ENCODE measurements around the gene PPARG.

Gene PPARG

DNA sequence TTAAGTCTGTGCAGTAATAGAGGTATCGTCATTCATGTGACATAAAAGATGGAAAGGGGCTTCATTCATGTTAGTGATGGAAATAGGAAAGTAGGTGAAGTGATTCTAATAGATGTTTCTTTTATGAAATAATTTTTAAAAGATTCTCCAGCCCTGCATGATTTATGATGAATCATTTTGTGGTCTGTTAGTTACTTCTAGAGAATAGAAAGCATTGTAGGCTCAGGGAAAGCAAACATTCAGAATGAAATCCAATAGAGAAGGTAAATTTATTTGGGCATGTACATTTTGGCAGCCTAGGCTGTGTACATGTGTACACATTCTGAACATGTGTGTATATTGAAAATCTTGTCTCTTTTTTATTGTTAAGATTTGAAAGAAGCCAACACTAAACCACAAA lies 23.1 kb downstream of the PPARG start:
- DNase-seq (ENCODE audit: low spot score), result no peak

DNA sequence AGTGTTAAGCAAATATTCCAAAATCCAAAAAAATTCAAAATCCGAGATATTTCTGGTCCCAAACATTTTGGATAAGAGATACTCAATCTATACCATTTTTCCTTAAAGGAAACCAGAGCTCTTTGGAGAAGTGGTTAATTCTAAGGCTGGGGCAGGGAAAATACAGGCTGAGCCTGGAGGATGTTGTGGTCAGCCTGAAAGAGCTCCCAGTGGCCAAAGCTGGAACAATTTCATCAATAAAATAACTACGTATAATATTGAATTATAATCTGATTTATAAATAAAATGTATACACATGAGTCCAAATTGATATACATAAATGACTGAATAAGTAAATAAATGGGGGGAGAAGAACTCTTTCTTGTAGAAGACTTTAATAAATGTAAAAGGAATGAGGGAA lies 24.6 kb downstream of the PPARG start:
- DNase-seq (ENCODE audit: low spot score), result no peak

DNA sequence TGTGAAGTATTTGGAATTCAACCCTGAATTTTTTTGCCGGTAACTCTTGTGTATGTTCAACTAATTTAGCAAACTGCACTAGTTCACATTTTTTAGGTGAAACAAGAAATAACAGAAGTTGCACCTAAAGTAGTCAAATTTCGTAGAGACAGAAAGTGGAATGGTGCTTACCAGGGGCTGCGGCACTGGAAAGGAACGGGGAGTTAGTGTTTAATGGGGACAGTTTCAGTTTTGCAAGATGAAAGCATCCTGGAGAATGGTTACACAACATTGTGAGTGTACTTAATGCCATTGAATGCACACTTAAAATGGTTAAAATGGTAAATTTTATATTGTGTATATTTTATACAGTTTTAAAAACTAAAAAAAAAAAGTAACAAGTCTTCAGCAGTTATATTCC lies 27.4 kb downstream of the PPARG start:
- DNase-seq (ENCODE audit: low spot score), result no peak

GRCh38 chr3:12316729-12317351 lies 28.0 kb downstream of the PPARG start:
- DNase-seq (ENCODE audit: low spot score), result no peak

DNA sequence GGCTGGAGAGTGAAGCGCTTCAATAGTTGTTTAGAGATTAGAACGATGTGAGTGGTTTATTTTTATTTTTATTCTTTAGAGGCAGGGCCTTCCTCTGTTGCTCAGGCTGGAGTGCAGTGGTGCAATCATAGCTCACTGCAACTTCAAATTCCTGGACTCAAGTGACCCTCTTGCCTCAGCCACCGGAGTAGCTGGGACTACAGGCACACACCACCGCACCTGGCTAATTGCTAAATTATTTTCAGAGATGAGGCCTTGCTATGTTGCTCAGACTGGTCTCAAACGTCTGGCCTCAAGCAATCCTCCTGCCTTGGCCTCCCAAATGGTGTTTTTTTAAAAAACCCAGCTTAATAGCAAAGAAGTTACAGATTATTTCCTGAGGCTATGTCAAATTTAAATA lies 29.0 kb downstream of the PPARG start:
- no peak for DNase-seq (ENCODE audit: low spot score)

DNA sequence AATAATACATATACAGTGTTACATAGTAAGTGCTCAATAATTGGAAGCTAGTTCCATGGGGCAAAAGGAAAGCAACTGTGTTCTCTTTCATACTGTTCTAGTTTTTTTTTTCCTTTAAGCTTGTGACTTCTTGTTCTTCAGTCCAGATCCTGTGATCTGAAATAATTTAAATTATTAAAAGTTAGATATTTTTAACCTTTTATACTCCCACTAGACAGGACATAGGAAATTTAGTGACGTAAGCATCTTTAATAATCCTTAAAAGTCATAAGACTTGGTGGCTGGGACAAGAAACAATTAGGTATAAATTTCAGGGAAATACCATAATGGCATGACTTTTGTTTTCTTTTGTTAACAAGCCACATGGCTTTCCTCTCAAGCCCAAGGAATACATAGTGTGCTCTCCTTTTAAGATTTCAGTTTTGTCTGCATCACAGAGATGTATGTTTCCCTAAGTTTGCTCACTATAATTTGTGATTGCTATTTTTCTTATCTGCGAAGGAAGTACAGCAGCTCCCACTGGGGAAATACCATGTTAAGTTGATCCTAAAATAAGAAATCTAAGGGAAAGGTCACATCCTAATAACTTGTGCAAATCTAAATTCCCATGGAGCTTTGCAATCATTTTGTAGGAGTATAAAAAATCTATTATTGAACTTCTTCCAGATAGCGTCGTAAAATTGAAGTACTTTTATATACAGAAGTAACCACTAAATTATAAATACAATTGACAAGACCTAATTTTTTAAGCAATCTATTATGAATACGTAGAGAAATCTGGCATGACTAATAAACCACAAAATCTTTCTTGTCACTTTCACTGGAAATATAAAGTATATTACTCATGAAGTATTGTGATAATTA lies 30.1 kb downstream of the PPARG start:
- DNase-seq (ENCODE audit: low spot score), result no peak

DNA sequence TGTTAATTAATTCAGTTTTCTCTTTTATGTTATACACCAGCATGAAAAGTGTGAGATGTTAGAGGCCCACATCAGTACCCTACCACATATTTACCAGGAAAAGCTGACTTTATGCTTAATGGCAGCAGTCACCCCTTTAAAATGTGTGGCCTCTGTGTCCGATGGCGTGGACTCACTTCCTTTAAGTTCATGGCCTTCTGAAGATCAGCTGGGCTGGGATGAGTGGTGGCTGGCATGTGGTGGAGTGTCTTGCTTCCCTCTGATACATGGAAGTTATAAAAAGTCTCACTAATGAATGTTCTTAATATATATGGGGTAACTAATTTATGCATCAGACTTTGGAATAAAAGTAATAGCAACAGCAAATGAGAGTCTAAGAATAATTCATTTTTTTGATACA lies 32.1 kb downstream of the PPARG start:
- no peak for DNase-seq (ENCODE audit: low spot score)

DNA sequence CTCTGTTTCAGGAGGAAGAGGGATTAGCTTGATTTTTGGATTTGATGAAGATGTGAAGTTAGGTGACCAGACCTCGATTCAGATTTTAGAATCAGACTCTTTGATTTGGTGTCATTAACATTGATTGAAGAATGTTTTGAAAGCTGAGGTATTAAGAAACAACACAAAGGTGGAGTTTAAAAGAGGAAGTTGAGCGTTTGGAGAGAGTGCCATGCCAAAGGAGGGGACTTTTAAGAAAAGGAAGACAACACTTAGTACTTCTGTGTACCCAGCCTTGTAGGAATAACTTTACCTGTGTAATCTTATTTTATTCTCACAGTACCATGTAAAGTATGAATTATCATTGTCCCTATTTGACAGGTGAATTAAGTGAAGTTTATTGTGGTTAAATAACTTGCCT lies 34.4 kb downstream of the PPARG start:
- DNase-seq (ENCODE audit: low spot score), result no peak

GRCh38 chr3:12325586-12326515 lies 37.0 kb downstream of the PPARG start:
- no peak for DNase-seq (ENCODE audit: low spot score)

DNA sequence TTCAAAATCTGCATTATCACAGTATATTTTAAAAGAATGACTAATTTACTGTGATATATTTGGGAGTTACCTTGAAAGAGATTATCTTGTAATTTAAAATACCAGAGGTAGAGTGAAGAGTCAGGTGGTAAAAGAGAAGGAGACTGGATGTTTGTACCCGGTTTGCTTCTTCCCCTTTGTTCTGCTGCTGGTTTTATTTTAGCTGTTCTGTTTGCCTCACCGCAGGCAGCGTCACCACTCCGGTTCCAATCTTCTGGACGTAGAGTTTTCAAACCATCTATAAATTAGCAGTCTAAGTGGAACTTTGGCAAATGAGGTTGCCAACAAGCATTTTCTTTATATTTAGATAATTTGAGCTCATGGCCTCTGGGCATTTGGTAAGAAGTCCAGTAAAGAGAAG lies 38.2 kb downstream of the PPARG start:
- no peak for DNase-seq (ENCODE audit: low spot score)

DNA sequence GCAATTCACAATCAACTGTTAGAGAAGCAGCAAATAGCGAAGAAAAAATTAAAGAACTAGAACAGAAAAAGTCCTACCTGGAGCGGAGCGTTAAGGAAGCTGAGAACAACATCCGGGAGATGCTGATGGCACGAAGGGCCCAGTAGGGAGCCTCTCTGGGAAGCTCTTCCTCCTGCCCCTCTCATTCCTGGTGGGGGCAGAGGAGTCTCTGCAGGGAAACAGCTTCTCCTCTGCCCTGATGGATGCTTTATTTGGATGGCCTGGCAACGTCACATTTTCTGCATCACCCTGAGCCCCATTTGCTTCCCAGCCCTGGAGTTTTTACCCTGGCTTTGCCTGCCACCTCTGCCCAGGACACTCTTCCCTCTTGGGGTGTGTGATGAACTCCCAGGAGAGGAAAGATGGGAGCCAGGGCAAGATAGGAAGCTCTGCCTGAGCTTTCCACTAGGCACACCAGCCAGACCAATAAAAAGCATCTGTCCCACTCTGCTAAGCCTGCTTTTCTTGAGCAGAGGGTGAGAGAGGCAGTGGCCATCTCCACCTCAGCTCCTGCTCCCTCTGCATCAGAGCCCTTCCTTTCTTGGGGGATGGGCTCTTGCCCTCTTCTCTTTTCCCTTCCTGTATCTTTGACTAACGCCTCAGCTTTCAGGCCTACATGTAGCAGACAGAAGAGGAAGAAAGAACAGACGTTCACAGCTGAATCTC lies 39.4 kb downstream of the PPARG start:
- DNase-seq (ENCODE audit: low spot score), result no peak

GRCh38 chr3:12328837-12329462 lies 40.1 kb downstream of the PPARG start:
- no peak for DNase-seq (ENCODE audit: low spot score)

DNA sequence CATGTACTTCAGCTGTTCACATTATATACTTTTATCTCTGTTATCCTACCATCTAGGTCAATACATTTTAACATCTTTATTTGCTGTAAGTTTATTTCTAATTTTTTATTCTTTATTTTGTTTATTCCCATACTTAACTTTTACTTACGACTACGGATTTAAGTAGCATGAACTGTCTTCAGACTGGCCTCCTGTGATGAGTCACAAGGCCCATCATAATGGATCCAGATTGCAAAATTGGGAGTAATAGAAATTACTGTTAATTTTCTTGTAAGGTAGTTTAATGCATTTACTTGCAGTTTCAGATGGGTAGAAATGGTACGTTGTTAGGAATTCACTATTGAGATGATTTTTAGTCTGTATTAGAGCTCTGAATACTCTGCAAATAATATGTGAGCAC lies 45.9 kb downstream of the PPARG start:
- no peak for DNase-seq (ENCODE audit: low spot score)

GRCh38 chr3:12335421-12335820 lies 46.6 kb downstream of the PPARG start:
- DNase-seq (ENCODE audit: low spot score), result no peak

DNA sequence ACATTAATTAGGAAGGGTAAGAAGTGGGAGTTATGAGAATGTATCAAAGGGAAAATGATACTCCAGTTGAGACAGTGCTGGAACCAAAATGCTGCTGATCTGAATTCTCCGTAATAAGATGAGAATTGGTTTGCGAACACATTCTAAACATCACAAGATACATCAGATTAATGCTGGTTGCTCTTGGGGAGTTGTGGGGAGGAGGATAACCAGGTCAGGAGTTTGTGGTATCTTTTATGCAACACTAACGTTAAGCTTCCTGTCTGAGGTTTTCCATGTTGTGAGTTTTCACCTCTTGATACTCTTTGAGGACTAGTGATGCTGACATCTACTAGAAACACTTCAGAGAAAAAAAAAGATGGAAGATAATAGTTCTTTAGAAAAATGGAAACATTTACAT lies 47.2 kb downstream of the PPARG start:
- no peak for DNase-seq (ENCODE audit: low spot score)

- DNase-seq (ENCODE audit: low spot score), result no peak
Measured at GRCh38 chr3:12338595-12339546, 50.0 kb downstream of the PPARG start.

GRCh38 chr3:12339701-12340480 lies 51.0 kb downstream of the PPARG start:
- no peak for DNase-seq (ENCODE audit: low spot score)

- DNase-seq (ENCODE audit: low spot score), result no peak
Measured at GRCh38 chr3:12340506-12340905, 51.6 kb downstream of the PPARG start.

- no peak for DNase-seq (ENCODE audit: low spot score)
Measured at GRCh38 chr3:12342151-12342550, 53.3 kb downstream of the PPARG start.
